Stimulated activated CD8-positive, alpha-beta memory T cell treated with anti-CD3 and anti-CD28 coated beads, Interleukin-4, amount 100 ng/mL, for 4 hours (primary cell): Measurements from ENCODE around the gene FUT7.
"Not testable (repeated sequence)": the region's sequence is repeated elsewhere in the genome, so short reads cannot be mapped to it uniquely, and the experiment has no call there.

Experiments used
- DNase-seq, 2 donors: peaks; one replicate each; pipeline ENCODE4 v3.0.0-alpha.2; 2020; ENCODE audit warnings: low read depth in 2 of 2, low spot score in 1 of 2

FUT7 gene

GRCh38 chr9:137034039-137034708, 2.3 kb upstream of the FUT7 start:
- DNase-seq: no peak

- not testable (repeated sequence) for DNase-seq
Measured at GRCh38 chr9:137033481-137033880, 1.6 kb upstream of the FUT7 start.

- DNase-seq: no peak
Measured at GRCh38 chr9:137032858-137033257, 970 bp upstream of the FUT7 start.

GRCh38 chr9:137030538-137031527, 1.1 kb downstream of the FUT7 start:
- no peak for DNase-seq

GRCh38 chr9:137030006-137030405, 1.9 kb downstream of the FUT7 start:
- no peak for DNase-seq

GRCh38 chr9:137029058-137029936, 2.6 kb downstream of the FUT7 start:
- peak; percentile 40 to 52 for DNase-seq

- DNase-seq: no peak
Measured at GRCh38 chr9:137028263-137029057, 3.4 kb downstream of the FUT7 start.

GRCh38 chr9:137027369-137028262, 4.3 kb downstream of the FUT7 start, which contains the start of gene ABCA2:
ABCA2 (minus strand) TSS chr9:137028237; CDS start chr9:137028140, 97 bp downstream.
- DNase-seq: no peak

- DNase-seq: no peak
Measured at GRCh38 chr9:137026828-137027227, 5.1 kb downstream of the FUT7 start.

- no peak for DNase-seq
Measured at GRCh38 chr9:137026384-137026783, 5.5 kb downstream of the FUT7 start.

GRCh38 chr9:137025517-137025966, 6.3 kb downstream of the FUT7 start:
- no peak for DNase-seq

- DNase-seq: no peak
Measured at GRCh38 chr9:137023583-137023991, 8.3 kb downstream of the FUT7 start.

GRCh38 chr9:137023157-137023556, 8.7 kb downstream of the FUT7 start:
- DNase-seq: no peak

GRCh38 chr9:137022662-137023008, 9.3 kb downstream of the FUT7 start:
- no peak for DNase-seq

- DNase-seq: peak in 1 of 2 donors; percentile 43
Measured at GRCh38 chr9:137021979-137022661, 9.8 kb downstream of the FUT7 start.

- DNase-seq: no peak
Measured at GRCh38 chr9:137021568-137021978, 10.3 kb downstream of the FUT7 start.

- no peak for DNase-seq
Measured at GRCh38 chr9:137020771-137021567, 10.9 kb downstream of the FUT7 start.
